ENCODE measurements around the gene UBE2M.
"Not testable (repeated sequence)": the region's sequence is repeated elsewhere in the genome, so short reads cannot be mapped to it uniquely, and the experiment has no call there.

UBE2M gene

DNA sequence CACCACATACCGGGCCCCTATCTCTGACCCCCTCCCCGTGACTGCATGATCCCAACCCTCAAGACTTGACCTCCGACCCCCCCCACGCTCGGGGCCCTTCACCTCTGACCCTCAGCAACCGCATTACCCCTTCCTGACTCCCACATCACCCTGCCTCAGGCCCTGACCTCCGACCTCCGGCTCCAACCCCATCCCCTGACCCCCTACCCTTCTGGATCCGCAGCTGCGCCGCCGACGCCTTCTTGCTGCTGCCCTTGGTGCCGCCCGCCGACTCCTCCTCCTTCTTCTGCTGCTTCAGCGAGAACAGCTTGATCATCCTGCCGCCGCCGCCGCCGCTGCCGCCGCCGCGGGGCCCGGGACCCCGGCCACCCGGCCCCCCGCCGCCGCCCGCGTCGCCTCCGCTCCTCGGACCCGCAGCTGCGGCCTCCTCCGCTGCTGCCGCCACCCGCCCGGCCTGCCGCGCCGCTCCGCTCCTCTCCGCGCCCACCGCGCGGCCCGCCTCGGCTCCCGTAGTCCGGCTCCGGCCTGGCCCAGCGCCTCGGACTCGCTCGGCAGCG lies at the start of gene UBE2M:
Gene UBE2M, minus strand, starts transcription at position 546 of the 557 bp plus-strand sequence. Its CDS starts 230 bp downstream, at position 316.
- no peak for DNase-seq

DNA sequence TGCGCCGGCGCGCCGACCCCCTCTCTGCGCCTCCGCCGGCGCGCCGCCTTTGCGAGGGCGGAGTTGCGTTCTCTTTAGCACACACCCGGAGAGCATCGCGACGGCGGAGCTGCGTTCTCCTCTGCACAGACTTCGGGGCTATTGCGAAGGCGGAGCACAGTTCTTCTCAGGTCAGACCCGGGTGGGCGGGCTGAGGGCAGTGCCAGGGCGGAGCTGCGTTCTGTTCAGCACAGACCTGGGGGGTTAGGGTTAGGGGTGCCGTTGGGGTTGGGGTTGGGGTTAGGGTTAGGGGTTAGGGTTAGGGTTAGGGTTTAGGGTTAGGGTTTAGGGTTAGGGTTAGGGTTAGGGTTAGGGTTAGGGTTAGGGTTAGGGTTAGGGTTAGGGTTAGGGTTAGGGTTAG lies 48.8 kb upstream of the UBE2M start:
- DNase-seq, result not testable (repeated sequence)

GRCh38 chr19:58606251-58606896 lies 48.0 kb upstream of the UBE2M start:
- DNase-seq, result not testable (repeated sequence)

GRCh38 chr19:58586133-58586765 lies 27.8 kb upstream of the UBE2M start:
- DNase-seq, result no peak

DNA sequence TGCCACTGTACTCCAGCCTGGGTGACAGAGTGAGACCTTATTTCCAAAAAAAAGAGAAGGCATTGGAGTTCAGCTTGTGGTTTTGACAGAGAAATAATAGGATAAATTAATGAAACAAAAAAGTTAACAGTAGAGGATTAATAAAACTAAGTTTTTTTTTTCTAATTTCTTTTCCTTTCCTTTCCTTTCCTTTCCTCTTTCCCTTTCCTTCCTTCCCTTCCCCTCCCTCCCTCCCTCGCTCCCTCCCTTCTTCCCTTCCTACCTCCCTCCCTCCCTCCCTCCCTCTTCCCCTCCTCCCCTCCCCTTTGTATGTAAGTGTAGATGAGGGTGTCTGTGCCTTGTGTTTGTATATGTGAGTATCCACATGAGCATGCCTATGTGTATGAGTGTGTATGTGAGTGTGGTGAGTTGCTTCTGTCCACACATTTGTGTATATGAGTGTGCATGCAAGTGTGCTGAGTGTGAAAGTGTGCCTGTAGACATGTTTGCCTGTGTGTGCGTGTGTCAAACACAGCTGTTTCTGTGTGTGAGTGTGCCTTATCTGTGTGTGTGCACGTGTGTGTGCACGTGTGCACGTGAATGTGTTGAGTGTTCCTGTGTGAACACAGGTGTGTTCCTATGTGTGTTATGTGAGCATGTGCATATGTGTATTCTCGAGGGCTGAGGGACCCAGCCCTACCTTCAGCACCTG lies 27.2 kb upstream of the UBE2M start:
- DNase-seq, result no peak

DNA sequence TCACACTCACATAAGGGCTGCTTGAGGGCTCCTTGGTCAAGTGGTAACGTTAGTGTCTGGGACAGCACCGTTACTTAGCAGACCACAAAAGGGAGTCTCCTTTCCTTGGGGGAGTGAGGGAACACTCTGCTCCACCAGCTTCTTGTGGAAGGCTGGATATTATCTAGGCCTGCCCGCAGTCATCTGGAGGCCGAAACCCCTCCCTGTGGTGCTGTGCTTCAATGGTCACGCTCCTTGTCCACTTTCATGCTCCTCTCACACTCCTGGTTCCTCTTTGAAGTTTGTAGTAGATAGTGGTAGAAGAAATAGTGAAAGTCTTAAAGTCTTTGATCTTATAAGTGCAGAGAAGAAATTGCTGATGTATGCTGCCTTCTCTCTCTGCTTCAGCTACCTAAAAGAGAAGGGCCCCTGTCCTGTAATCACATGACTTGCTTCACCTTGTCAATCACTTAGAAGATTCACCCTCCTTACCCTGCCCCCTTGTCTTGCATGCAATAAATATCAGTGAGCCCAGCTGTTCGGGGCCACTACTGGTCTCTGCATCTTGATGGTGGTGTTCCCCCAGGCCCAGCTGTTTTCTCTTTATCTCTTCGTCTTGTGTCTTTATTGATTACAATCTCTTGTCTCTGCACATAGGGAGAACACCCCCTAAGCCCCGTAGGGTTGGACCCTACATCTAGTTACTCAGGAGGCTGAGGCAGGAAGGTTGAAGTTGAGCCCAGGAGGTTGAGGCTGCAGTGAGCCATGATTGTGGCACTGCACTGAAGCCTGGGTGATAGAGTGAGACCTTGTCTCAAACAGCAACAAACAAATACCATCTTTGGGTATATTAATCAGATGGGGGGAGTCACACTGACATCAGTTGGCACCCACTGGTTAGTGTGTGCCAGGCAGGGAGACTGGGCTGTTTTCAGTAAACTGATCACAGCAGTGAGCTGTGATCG lies 26.4 kb upstream of the UBE2M start:
- DNase-seq, result no peak

GRCh38 chr19:58582985-58583384 lies 24.6 kb upstream of the UBE2M start:
- no peak for DNase-seq

DNA sequence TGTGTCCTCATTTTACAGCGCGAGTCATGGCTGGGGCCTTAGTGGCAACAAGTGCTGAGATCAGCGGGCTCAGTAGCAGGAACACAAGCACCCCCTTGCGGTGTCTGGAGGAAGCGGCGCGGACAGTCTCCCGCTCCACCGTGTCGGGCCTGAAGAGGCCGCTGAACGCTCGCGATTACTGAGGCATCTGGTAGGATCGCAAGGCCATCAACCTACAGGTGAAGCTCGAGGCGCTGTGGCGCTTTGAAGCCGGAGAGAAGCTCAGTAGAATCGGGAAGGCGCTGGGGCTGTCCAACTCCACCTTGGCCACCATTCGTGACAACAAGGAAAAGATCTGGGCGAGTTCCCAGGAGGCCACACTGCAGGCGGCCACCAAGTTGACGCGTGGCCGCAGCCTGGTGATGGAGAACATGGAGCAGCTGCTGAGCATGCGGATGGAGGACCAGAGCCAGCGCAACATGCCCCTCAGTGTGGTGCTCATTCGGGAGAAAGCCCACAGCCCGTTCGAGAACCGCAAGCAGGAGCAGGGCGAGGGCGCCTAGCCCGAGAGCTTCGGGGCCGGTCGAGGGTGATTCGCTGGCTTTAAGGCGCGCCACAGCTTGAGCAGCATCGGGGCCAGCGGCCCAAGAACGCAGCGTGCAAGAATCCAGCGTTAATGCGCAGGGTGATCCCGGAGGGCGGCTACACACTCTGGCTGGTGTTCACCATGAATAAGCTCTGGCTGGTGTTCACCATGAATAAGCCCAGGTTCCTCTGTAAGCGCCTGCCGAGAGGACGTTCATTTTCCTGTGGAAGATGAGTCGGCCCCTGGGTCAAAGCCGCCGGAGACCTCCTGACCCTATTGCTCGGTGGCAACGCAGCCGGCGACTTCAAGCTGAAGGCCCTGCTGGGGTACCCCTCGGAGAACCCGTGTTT lies 23.1 kb upstream of the UBE2M start:
- no peak for DNase-seq

DNA sequence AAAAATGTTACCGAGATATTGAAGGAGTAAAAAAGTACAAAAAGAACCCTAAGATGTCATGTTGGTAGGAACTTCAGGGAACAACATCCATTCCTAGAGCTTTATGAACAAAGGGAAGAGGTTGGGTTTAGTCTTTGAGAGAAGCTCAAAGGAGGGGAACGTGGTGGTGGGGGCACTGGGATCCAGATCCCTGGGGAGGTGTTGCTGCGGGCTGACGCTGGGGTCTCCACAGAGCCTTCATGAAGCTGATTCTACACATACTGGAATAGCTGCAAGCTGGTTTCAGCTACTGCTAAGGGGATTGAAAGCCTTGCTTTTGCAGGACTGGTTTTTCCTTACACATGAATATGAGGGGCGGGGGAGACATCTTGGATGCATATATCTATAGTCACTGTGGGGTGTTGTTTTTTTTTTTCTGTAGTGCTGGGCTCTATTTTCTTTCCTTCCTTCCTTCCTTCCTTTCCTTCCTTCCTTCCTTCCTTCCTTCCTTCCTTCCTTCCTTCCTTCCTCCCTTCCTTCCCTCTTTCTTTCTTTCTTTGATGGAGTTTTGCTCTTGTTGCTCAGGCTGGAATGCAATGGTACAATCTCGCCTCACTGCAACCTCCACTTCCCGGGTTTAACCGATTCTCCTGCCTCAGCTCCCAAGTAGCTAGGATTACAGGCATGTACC lies 21.2 kb upstream of the UBE2M start:
- no peak for DNase-seq

DNA sequence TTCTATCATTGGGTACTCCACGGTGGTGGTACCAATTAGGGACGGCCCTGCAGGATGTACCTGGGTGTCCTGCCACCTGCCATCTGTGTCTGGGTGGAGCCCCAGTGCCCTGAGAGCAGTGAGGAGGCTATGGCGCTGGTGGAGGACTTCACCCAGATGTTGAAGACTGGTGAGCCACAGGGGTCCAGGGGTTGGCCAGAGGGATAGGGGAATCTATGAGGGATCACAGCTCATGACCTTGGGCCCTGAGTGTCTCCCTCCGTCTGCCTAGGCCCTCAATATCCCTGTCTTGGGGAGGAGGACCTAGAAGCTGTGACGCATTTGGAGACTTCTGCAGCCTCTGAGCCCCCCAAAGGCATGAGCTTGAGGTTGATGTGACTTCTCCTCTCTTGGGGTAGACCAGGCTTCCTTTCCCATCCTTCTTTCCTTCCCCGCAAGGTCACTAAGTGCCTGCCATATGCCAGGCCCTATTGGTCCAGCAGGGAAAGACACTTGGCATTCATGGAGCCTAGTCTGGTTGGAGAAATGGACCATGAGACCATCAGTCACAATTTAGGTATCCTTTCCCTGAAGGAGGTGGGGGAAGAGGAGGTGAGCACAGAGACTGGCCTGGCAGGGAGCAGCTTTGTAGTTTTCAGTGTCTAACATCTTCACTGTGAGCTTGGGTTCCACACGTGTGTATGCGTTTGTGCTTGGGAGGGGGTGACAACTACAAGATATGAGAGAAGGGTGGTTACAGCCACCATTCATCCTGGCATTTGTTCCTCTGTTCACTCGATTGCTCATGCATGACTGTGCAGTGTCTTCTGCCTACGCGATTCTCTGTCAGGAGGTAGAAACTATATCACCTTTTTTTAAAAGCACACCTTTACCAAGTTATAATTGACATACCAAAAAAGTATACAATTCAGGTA lies 19.9 kb upstream of the UBE2M start:
- DNase-seq, result no peak

DNA sequence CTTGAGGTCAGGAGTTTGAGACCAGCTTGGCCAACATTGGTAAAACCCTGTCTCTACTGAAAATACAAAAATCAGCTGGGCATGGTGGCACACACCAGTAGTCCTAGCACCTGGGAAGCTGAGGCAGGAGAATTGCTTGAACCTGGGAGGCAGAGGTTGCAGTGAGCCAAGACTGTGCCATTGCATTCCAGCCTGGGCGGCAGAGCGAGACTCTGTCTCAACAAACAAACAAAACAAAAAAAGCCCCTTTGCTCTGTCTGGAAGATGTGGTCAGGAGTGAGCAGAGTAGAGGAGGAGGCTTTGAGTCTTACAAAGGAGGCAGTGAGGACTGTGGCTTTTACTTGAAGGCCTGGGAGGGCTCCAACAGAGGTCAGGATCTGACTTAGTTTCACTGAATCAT lies 19.2 kb upstream of the UBE2M start:
- DNase-seq, result not testable (repeated sequence)

DNA sequence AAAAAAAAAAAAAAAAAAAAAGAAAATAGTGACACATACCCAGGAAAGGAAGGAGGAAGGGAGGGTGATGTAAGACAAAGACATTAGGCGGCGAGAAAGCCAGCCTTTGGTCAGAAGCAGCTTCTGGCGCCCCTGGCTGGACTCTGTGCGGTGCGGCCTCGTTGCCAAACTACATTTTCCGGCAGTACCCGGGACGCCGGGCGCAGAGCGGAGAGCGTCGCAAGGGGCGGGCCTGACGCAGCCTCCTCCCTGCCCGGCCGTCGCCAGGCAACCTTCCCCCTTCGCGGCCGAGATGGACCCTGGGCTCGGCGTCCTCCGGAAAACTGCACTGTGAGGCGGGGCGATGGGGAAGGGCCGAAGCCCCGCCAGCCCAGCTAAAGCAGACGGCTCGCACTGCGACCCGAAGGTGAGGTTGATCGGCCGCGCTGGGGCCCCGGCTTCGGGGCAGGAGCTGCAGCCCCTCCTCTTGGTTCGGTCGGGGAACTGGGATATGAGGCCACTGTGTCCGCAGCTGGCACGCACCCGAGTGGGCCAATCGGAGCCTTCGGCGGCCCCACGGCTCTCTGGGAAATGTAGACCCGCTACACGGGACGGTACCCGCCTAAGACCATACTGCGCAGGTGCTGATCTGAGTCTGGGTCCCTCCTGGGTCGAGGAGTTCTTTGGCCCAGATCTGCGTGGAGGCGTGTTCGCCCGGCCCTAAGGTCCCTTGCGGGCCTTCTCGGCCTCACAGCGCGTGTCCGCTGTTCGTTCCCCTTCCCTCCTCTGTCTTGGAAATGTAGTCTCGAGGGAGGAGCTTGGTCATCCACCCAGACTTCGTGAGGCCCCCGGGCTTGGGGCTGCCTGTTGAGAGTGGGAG lies 17.0 kb upstream of the UBE2M start:
- DNase-seq, result no peak

- DNase-seq, result no peak
Measured at GRCh38 chr19:58573658-58574164, 15.3 kb upstream of the UBE2M start.

DNA sequence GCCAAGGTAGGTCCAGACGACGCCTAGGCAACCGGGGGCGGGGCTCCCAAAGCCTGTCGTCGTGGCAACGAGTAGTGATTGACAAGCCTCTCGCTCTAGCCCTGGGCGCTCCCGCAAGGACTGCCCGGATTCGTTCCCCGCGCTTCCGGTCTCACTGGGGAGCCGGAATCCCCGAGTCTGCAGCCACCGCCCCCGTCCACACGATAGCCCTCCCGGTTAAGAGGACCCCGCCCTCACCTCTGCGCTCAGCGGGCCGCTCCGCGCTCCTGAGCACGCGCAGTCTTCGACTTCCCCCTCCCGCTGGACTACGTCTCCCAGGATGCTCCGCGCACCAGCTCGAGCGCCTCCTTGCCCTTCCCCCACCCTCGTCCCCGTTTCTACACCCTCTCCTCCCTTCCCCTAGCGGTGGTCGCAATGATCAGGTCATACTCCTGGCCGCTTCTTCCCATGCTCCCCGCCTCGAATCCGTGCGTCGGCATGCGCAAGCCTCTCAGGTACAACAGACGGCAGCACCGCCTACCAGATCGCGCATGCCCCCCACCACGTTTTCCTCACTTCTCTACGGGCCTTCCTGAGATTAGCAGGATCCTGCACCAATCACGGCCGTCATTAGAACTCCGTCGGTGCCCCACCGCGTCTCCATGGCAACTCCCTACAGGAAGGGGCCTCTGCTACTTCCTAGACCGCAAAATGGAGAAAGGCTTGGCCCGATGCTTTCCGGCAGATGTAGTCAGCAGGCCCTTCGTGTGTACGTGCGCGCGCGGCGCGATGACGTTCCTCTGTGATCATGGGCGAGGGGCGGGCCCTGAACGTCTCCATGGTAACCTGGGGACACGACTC lies 14.6 kb upstream of the UBE2M start, which contains the start of gene MZF1:
Gene MZF1, minus strand, starts transcription at position 518 of the 840 bp plus-strand sequence. CDS start 1,946 bp downstream, outside the sequence.
- DNase-seq, result no peak

- DNase-seq, result no peak
Measured at GRCh38 chr19:58572026-58572817, 13.8 kb upstream of the UBE2M start.

- DNase-seq, result no peak
Measured at GRCh38 chr19:58571575-58571947, 13.2 kb upstream of the UBE2M start.
